AG09309 (cell line): ENCODE measurements around the gene CYP1B1.
A peak's percentile ranks its signal among the peaks of the same experiment; 100 is the strongest.

Experiments used
- DNase-seq: peaks from one replicate; pipeline ENCODE4 v3.0.0-alpha.2; 2010; ENCODE audit warnings: low read depth
- H3K4me3 ChIP-seq: 2 replicates; pipeline ENCODE4 v1.5.1; 2011; ENCODE audit warnings: mild to moderate bottlenecking, low read depth, low read length, moderate library complexity; ENCODE audit not compliant: control insufficient read depth
- CTCF ChIP-seq: IDR thresholded peaks from 2 replicates; pipeline ENCODE4 v1.5.1; 2011; ENCODE audit warnings: mild to moderate bottlenecking, low read depth, low read length, inconsistent platforms; ENCODE audit not compliant: insufficient read depth, control insufficient read depth; ENCODE audit errors: missing control alignments

The CYP1B1 gene

GRCh38 chr2:38075507-38076151 lies at the start of gene CYP1B1:
Gene CYP1B1 (minus strand): TSS chr2:38076151. CDS start chr2:38075388, 763 bp downstream.
- no peak for TF ChIP-seq CTCF
- DNase-seq: no peak
- H3K4me3 ChIP-seq: peak within 1 kb of the TSS; percentile 32

- no peak for DNase-seq
- TF ChIP-seq CTCF: no peak
- no peak overlapping the region for H3K4me3 ChIP-seq
These were observed 49.1 kb upstream of the CYP1B1 start for GRCh38 chr2:38125007-38125406.

- DNase-seq: no peak
- TF ChIP-seq CTCF: no peak
- no peak overlapping the region for H3K4me3 ChIP-seq
These were observed 48.0 kb upstream of the CYP1B1 start for GRCh38 chr2:38123911-38124310.

- no peak for DNase-seq
- no peak for TF ChIP-seq CTCF
- no peak overlapping the region for H3K4me3 ChIP-seq
These were observed 46.4 kb upstream of the CYP1B1 start for GRCh38 chr2:38122344-38122743.

GRCh38 chr2:38121481-38121880 lies 45.5 kb upstream of the CYP1B1 start:
- no peak overlapping the region for H3K4me3 ChIP-seq
- no peak for TF ChIP-seq CTCF
- no peak for DNase-seq

GRCh38 chr2:38120829-38121228 lies 44.9 kb upstream of the CYP1B1 start:
- no peak overlapping the region for H3K4me3 ChIP-seq

More at GRCh38 chr2:38120829-38121228, 44.9 kb upstream of the CYP1B1 start:
- no peak for TF ChIP-seq CTCF
- DNase-seq: no peak
